ENCODE results near the gene NEK1.

DNA sequence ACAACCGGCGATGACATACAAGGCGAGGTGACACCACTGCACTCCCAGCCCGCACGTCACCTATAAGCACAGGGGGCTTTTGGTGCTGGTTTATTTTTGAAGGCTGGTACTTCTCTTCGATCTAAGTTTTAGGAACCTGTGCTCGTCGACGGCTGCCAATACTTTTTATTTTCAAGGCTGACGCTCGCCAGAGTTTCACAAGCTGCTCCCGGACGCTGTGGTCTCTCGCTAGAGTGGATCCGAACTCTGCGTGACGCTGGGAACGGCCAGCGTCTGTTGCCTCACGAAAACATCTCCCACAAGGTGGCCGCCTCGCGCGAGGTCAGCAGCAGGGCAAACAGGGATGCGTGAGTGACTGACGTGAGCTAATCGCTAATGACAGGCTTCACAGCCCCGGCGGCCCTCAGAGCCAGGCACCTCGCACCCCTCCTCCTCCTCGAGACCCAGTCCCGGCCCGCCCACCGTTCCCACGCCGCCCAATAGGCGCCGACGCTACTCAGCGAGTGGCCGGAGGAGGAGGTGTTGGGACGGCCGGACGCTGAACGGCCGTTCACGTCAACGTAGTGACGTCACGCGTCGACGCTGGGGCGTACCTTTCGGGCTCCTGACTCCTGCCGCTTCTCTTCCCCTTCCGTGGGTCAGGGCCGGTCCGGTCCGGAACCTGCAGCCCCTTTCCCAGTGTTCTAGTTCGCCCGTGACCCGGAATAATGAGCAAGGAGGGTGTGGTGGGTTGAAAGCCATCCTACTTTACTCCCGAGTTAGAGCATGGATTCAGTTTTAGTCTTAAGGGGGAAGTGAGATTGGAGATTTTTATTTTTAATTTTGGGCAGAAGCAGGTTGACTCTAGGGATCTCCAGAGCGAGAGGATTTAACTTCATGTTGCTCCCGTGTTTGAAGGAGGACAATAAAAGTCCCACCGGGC lies 7.8 kb upstream of the NEK1 start, which contains the start of gene CLCN3:
- TF ChIP-seq, protein P1, sequence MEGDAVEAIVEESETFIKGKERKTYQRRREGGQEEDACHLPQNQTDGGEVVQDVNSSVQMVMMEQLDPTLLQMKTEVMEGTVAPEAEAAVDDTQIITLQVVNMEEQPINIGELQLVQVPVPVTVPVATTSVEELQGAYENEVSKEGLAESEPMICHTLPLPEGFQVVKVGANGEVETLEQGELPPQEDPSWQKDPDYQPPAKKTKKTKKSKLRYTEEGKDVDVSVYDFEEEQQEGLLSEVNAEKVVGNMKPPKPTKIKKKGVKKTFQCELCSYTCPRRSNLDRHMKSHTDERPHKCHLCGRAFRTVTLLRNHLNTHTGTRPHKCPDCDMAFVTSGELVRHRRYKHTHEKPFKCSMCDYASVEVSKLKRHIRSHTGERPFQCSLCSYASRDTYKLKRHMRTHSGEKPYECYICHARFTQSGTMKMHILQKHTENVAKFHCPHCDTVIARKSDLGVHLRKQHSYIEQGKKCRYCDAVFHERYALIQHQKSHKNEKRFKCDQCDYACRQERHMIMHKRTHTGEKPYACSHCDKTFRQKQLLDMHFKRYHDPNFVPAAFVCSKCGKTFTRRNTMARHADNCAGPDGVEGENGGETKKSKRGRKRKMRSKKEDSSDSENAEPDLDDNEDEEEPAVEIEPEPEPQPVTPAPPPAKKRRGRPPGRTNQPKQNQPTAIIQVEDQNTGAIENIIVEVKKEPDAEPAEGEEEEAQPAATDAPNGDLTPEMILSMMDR (IDR thresholded peaks at IDR 0.05), result peak in 6 of 12 donors; percentile 16 to 54 (median 38)
- TF ChIP-seq POLR2A (IDR thresholded peaks at IDR 0.05), result peak; percentile 8 to 92
